ENCODE measurements around the gene SHANK2.

- TF ChIP-seq LARP7 (IDR thresholded peaks at IDR 0.05) (no peak), YY1 (IDR thresholded peaks at IDR 0.05; ENCODE audit: low read depth, low read length) (no peak), EZH2 (IDR thresholded peaks at IDR 0.05; ENCODE audit: borderline replicate concordance, control insufficient read depth, low read depth, low read length) (no peak), CTCF (IDR thresholded peaks at IDR 0.05 in 2 of 3, conservative IDR thresholded peaks at IDR 0.05 in 1 of 3; ENCODE audit: control insufficient read depth in 2 of 3, extremely low read depth in 1 of 3, insufficient read depth in 1 of 3, low read depth in 3 of 3, low read length in 3 of 3) (no peak), POLR2A (IDR thresholded peaks at IDR 0.05; ENCODE audit: low read depth, low read length) (no peak), TAF1 (IDR thresholded peaks at IDR 0.05; ENCODE audit: borderline replicate concordance, low read depth, low read length) (no peak), FOS (IDR thresholded peaks at IDR 0.05; ENCODE audit: borderline replicate concordance, extremely low read depth, insufficient read length) (no peak), CBX5 (IDR thresholded peaks at IDR 0.05; ENCODE audit: low read depth) (no peak), ZBTB40 (IDR thresholded peaks at IDR 0.05; ENCODE audit: borderline replicate concordance) (no peak), GABPA (IDR thresholded peaks at IDR 0.05; ENCODE audit: low read depth) (no peak), ZSCAN29 (IDR thresholded peaks at IDR 0.05) (no peak), EGR1 (IDR thresholded peaks at IDR 0.05; ENCODE audit: borderline replicate concordance in 1 of 2, low read depth in 2 of 2, low read length in 2 of 2) (no peak), POLR2AphosphoS5 (IDR thresholded peaks at IDR 0.05; ENCODE audit: low read length) (no peak), MXI1 (IDR thresholded peaks at IDR 0.05; ENCODE audit: low read depth, low read length) (no peak)
These were observed 19.8 kb upstream of the SHANK2 start for GRCh38 chr11:71272161-71272560.

All from GM12878 (cell line).